Neural cell (in vitro differentiated cells): ENCODE measurements around the gene TDP1. TPM values are rescaled to one million over a fixed set of nuclear protein-coding genes. Genes with fewer than 3 reads are reported as not detected.

Source experiments
- H2AFZ ChIP-seq: fragments of 200-600, 300-800 bp; sonication (generic), shearing (Covaris generic); 2 replicates; pipeline ENCODE4 v1.6.0; 2014; ENCODE audit warnings: low read depth, mild to moderate bottlenecking, antibody characterized with exemption, low read length, moderate library complexity
- H3F3A ChIP-seq: fragments of 200-600 bp; shearing (Covaris generic); 2 replicates; pipeline ENCODE4 v1.6.1; 2016; ENCODE audit warnings: mild to moderate bottlenecking, moderate library complexity, mixed read lengths, antibody characterized with exemption, low read length; ENCODE audit not compliant: insufficient read depth, poor library complexity, severe bottlenecking
- H3K27ac ChIP-seq: fragments of 200-600, 300-800 bp; sonication (generic), shearing (Covaris generic); 2 replicates; pipeline ENCODE4 v1.5.1; 2014; ENCODE audit warnings: mild to moderate bottlenecking, low read length, moderate library complexity
- H3K27me3 ChIP-seq: fragments of 300-800, 200-600 bp; sonication (generic), shearing (Covaris generic); 2 replicates; pipeline ENCODE4 v1.6.0; 2014; ENCODE audit warnings: mild to moderate bottlenecking, low read depth, low read length, moderate library complexity; ENCODE audit not compliant: insufficient read depth
- H3K36me3 ChIP-seq: fragments of 300-800, 200-600 bp; sonication (generic), shearing (Covaris generic); 2 replicates; pipeline ENCODE4 v1.5.1; 2014; ENCODE audit warnings: mild to moderate bottlenecking, antibody characterized with exemption, low read length, moderate library complexity; ENCODE audit not compliant: insufficient read depth
- H3K4me2 ChIP-seq: fragments of 300-800, 200-600 bp; sonication (generic), shearing (Covaris generic); 2 replicates; pipeline ENCODE4 v1.6.0; 2014; ENCODE audit warnings: mild to moderate bottlenecking, low read length
- H3K4me3 ChIP-seq: fragments of 300-800, 200-600 bp; sonication (generic), shearing (Covaris generic); 2 replicates; pipeline ENCODE4 v1.5.1; 2014; ENCODE audit warnings: mild to moderate bottlenecking, low read length, moderate library complexity
- H3K79me2 ChIP-seq: fragments of 200-600 bp; shearing (Covaris generic); replicated peaks from 2 replicates; pipeline ENCODE4 v1.6.0; 2014; ENCODE audit warnings: mild to moderate bottlenecking, low read length, moderate library complexity; ENCODE audit not compliant: insufficient read depth
- H3K9ac ChIP-seq: fragments of 300-800, 200-600 bp; sonication (generic), shearing (Covaris generic); 2 replicates; pipeline ENCODE4 v1.6.1; 2016; ENCODE audit warnings: mild to moderate bottlenecking, low read length, mixed read lengths
- H3K9me2 ChIP-seq: fragments of 200-600 bp; shearing (Covaris generic); 2 replicates; pipeline ENCODE4 v1.6.1; 2016; ENCODE audit warnings: mild to moderate bottlenecking, low read length, mixed read lengths; ENCODE audit not compliant: insufficient read depth
- H3K9me3 ChIP-seq: fragments of 200-600, 300-800 bp; sonication (generic), shearing (Covaris generic); 2 replicates; pipeline ENCODE4 v1.6.1; 2016; ENCODE audit warnings: mild to moderate bottlenecking, mixed run types, low read length, moderate library complexity, mixed read lengths
- H4K20me1 ChIP-seq: fragments of 200-600 bp; shearing (Covaris generic); 2 replicates; pipeline ENCODE4 v1.6.1; 2016; ENCODE audit warnings: mild to moderate bottlenecking, mixed run types; ENCODE audit not compliant: insufficient read depth
- EP300 ChIP-seq: fragments of 450-650 bp; conservative IDR thresholded peaks from 2 replicates; pipeline ENCODE4 v1.6.1; 2014; ENCODE audit warnings: antibody characterized with exemption, mild to moderate bottlenecking, moderate library complexity; ENCODE audit not compliant: poor library complexity, severe bottlenecking
- EZH2 ChIP-seq: fragments of 200-600, 300-800 bp; shearing (Covaris generic), sonication (generic); IDR thresholded peaks from 2 replicates; pipeline ENCODE4 v1.6.1; 2014; ENCODE audit warnings: antibody characterized with exemption, low read length, borderline replicate concordance, mild to moderate bottlenecking; ENCODE audit not compliant: insufficient read depth, poor library complexity, severe bottlenecking
- MXI1 ChIP-seq: fragments of 450-650 bp; conservative IDR thresholded peaks from 2 replicates; pipeline ENCODE4 v1.6.1; 2014; ENCODE audit warnings: antibody characterized with exemption, mild to moderate bottlenecking; ENCODE audit not compliant: poor library complexity, severe bottlenecking
- POLR2AphosphoS5 ChIP-seq: IDR thresholded peaks from 2 replicates; pipeline ENCODE4 v1.6.1; 2012
- RAD21 ChIP-seq: fragments of 450-650 bp; conservative IDR thresholded peaks from 2 replicates; pipeline ENCODE4 v1.6.1; 2014; ENCODE audit warnings: antibody characterized with exemption, mild to moderate bottlenecking, moderate library complexity
- SMC3 ChIP-seq: fragments of 450-650 bp; conservative IDR thresholded peaks from 2 replicates; pipeline ENCODE4 v1.6.1; 2014; ENCODE audit warnings: antibody characterized with exemption, mild to moderate bottlenecking, moderate library complexity; ENCODE audit not compliant: poor library complexity
- TAF1 ChIP-seq: IDR thresholded peaks from 2 replicates; pipeline ENCODE4 v1.6.1; 2012; ENCODE audit warnings: low read depth
- polyA plus RNA-seq: library from polyadenylated mRNA; depleted of rRNA; stranded (reverse); fragments of >200 nt; gene quantifications from 2 replicates; pipeline ENCODE4 v1.2.3, GENCODE V29; 2014
- TF ChIP-seq, protein P1 (sequence below): fragments of 450-650 bp; IDR thresholded peaks from 2 replicates; pipeline ENCODE4 v1.5.1; 2014; ENCODE audit warnings: antibody characterized with exemption, mild to moderate bottlenecking, moderate library complexity; ENCODE audit not compliant: poor library complexity, severe bottlenecking
- TF ChIP-seq, protein P2 (sequence below): IDR thresholded peaks from 2 replicates; pipeline ENCODE4 v1.6.1; 2012; ENCODE audit warnings: borderline replicate concordance

Gene TDP1
- polyA plus RNA-seq, 1 donor from 2014 or later, result 29.1 TPM

DNA sequence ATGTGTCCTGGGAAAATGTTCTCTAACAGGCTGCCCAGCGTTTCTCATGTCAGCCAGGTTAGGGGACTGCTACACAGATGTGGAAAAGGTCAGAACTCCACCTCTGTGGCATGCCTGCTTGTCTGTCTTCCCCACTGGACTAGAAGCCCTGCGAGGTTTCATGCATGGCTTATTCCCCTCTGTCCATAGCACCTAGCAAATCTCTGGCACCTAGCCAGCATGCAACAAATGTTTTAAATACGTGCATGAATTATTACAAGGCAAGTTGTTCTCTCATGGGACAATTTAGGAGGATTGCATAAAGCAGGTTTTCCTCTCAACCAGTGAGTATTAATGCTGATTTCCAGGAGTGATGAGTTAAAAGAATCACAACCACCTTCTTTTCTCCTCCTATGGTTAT is 84.7 kb downstream of the TDP1 start:
- Histone ChIP-seq H3K9me3 (no peaks in the 10 kb centered on the region), H3K27ac (no peak overlapping the region), H2AFZ (no peak overlapping the region), H3K9me2 (no peaks in the 10 kb centered on the region), H3K4me3 (no peak overlapping the region), H3K27me3 (no peaks in the 10 kb centered on the region), H3K79me2 (no peaks in the 10 kb centered on the region), H3K36me3 (peaks cover 12% of the 10 kb centered on the region), H3F3A (no peaks in the 10 kb centered on the region), H3K9ac (no peak overlapping the region), H4K20me1 (no peaks in the 10 kb centered on the region), H3K4me2 (no peak overlapping the region)
- TF ChIP-seq RAD21 (no peak), MXI1 (no peak), TAF1 (no peak), EP300 (no peak), POLR2AphosphoS5 (no peak), EZH2 (no peak), SMC3 (no peak)
- TF ChIP-seq, protein P1, sequence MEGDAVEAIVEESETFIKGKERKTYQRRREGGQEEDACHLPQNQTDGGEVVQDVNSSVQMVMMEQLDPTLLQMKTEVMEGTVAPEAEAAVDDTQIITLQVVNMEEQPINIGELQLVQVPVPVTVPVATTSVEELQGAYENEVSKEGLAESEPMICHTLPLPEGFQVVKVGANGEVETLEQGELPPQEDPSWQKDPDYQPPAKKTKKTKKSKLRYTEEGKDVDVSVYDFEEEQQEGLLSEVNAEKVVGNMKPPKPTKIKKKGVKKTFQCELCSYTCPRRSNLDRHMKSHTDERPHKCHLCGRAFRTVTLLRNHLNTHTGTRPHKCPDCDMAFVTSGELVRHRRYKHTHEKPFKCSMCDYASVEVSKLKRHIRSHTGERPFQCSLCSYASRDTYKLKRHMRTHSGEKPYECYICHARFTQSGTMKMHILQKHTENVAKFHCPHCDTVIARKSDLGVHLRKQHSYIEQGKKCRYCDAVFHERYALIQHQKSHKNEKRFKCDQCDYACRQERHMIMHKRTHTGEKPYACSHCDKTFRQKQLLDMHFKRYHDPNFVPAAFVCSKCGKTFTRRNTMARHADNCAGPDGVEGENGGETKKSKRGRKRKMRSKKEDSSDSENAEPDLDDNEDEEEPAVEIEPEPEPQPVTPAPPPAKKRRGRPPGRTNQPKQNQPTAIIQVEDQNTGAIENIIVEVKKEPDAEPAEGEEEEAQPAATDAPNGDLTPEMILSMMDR, result no peak
- TF ChIP-seq, protein P2, sequence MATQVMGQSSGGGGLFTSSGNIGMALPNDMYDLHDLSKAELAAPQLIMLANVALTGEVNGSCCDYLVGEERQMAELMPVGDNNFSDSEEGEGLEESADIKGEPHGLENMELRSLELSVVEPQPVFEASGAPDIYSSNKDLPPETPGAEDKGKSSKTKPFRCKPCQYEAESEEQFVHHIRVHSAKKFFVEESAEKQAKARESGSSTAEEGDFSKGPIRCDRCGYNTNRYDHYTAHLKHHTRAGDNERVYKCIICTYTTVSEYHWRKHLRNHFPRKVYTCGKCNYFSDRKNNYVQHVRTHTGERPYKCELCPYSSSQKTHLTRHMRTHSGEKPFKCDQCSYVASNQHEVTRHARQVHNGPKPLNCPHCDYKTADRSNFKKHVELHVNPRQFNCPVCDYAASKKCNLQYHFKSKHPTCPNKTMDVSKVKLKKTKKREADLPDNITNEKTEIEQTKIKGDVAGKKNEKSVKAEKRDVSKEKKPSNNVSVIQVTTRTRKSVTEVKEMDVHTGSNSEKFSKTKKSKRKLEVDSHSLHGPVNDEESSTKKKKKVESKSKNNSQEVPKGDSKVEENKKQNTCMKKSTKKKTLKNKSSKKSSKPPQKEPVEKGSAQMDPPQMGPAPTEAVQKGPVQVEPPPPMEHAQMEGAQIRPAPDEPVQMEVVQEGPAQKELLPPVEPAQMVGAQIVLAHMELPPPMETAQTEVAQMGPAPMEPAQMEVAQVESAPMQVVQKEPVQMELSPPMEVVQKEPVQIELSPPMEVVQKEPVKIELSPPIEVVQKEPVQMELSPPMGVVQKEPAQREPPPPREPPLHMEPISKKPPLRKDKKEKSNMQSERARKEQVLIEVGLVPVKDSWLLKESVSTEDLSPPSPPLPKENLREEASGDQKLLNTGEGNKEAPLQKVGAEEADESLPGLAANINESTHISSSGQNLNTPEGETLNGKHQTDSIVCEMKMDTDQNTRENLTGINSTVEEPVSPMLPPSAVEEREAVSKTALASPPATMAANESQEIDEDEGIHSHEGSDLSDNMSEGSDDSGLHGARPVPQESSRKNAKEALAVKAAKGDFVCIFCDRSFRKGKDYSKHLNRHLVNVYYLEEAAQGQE, result no peak

DNA sequence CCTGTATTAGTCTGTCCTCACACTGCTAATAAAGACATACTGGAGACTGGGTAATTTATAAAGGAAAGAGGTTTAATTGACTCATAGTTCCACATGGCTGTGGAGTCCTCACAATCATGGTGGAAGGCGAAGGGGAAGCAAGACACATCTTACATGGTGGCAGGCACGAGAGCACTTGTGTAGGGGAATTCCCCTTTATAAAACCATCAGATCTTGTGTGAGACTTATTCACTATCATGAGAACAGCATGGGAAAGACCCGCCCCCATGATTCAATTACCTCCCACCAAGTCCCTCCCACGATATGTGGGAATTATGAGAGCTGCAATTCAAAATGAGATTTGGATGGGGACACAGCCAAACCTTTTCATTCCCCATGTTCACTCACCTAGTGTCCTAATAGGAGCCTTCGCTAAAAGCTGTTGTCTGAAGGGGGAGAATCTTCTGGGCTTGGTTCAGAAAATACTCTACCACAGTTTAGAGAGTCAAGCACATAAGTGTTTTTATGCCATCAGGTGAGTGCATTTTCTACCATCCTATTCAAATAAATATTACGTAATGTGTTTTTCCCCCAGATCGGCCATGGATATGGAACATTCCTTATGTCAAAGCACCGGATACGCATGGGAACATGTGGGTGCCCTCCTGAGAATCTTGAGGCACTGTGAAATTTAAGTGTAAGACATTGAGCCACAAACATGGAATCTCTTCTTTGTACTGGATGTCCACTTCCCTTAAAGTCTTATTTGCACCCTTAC is 86.9 kb downstream of the TDP1 start:
- no peak overlapping the region for H3K27ac ChIP-seq
- no peak overlapping the region for H3K4me2 ChIP-seq
- H3K9me2 ChIP-seq, result no peaks in the 10 kb centered on the region
- no peak overlapping the region for H2AFZ ChIP-seq
- no peak overlapping the region for H3K4me3 ChIP-seq
- no peaks in the 10 kb centered on the region for H3K79me2 ChIP-seq
- no peaks in the 10 kb centered on the region for H3K9me3 ChIP-seq
- H3K36me3 ChIP-seq, result peaks cover 12% of the 10 kb centered on the region
- no peaks in the 10 kb centered on the region for H3F3A ChIP-seq
- H4K20me1 ChIP-seq, result no peaks in the 10 kb centered on the region
- H3K27me3 ChIP-seq, result no peaks in the 10 kb centered on the region
- TF ChIP-seq TAF1 (no peak), POLR2AphosphoS5 (no peak), EP300 (no peak), MXI1 (no peak), SMC3 (no peak), RAD21 (no peak), EZH2 (no peak)
- TF ChIP-seq, protein P2, result no peak
- TF ChIP-seq, protein P1, result no peak
- no peak overlapping the region for H3K9ac ChIP-seq
